GM12801 (cell line): Measurements from ENCODE around the gene IGF2BP2.

Experiments
- CTCF ChIP-seq: IDR thresholded peaks from one replicate; pipeline ENCODE4 v1.5.1; 2011; ENCODE audit warnings: control low read depth; ENCODE audit not compliant: insufficient read length; ENCODE audit errors: extremely low read depth

Gene IGF2BP2

DNA sequence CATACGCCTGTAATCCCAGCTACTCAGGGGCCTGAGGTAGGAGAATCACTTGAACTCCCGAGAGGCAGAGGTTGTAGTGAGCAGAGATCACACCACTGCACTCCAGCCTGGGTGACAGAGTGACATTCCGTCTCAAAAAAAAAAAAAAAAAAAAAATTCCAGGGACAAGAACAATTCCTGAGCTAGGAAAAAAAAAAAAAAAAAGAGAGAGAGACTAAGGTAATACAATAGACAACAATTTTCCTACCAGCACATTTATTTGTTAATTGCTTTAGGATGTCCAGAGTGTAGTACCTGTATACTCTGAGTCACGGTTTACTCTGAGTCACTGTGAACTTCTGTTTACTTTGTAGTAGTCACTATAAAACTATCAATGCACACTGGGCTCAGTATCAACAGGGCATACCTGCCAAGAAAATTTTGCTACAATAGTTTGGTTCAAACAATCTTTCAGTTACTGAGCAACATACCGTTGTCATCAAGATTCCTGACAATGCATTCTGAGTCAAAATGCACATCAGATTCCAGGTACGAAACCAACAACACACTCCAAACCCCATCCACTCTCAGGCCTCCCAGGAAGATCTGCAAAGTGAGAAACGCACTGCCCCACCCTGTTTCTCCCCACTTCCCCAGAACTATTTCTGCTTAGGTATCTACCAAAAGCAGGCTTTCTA is 28.3 kb downstream of the IGF2BP2 start:
- TF ChIP-seq CTCF = no peak

DNA sequence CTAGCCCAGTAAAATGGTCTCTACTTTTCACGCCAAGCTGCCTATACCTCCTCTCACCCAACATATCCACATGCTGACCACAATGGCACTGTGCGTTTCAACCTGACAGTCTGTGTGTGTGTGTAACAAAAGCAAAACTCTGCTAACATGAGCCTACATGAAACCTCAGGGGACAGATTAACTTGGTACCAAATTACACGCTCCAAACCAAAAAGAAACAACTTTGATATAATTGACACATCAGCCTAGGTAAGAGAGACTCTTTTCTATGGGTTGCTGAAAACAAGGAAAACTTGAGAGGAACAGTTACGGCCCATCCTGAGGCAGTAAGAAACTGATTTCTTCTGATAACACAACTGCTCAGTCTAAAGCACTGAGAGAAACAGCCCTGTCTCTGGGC is 31.5 kb downstream of the IGF2BP2 start:
- no peak for TF ChIP-seq CTCF

DNA sequence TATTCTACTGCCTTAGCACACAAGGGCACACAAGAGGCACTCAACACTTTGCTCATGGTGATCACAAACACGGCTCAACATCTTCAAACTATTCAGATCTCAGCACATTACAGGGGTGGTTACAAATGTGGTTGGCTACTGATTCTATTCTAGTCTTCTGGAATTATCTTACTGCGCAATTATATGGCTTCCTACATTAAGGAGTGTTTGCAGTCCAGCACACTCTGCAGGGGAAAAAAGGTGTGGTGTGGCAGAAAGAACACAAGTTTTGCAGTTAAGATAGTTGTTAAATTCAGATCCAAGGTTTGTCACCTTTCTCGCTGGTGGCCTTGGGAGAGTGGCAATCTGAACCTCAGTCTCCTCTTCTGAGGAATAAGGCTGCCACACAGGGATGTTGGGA is 31.9 kb downstream of the IGF2BP2 start:
- TF ChIP-seq CTCF = no peak

DNA sequence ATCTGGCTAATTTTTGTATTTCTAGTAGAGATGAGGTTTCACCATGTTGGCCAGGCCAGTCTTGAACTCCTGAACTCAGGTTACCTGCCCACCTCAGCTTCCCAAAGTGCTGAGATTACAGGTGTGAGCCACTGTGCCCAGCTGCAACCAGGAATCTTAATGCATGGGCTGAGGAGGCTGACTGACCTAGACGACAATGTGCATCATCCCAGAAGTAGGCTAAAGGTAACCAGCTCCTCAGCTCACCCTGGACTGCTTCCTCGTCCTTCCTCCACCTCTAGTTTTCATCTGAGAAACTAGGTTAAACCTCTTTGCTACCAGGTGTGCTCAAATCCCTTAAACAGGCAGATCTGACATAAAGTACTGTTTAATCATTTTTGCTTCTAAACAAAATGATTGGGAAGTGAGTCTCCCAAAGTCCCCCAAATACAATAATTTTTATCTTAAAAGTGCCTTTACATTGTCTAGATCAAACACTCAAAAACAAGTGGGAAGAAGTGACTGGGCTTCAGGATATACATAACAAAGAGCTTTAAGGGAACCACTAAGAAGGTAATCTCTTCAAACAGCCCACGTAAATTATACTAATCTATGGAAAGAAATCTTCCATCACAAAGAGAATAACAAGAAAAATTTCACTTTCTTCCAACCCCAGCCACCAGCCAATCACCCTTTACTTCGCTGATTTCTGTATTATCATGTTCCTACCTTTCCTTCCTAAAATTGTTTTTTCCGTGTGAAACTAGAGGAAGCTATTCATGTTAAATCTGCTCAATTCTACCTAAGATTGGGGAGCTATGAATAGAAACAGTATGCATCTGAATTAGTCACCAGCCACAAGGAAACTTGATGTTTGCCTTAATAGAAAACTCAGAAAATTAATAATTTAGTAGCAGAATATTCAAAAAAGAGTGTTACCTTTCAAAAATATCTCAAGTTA is 34.7 kb downstream of the IGF2BP2 start:
- no peak for TF ChIP-seq CTCF

- no peak for TF ChIP-seq CTCF
Observed at GRCh38 chr3:185789134-185789533, 35.7 kb downstream of the IGF2BP2 start.

DNA sequence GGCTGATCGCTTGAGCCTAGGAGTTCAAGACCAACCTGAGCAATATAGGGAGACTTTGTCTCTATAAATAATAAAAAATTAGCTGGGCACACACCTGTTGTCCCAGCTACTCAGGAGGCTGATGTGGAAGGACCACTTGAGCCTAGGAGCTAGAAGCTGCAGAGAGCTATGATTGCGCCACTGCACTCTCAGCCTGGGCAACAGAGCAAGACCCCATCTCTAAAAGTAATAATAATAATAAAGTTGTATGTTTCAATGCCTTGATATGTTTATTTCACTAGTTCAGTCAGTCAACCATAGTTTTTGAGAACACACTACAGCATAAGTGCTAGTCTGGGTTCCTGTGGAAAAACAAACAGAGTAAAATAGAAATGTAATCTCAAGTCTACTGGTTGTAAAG is 36.5 kb downstream of the IGF2BP2 start:
- no peak for TF ChIP-seq CTCF

DNA sequence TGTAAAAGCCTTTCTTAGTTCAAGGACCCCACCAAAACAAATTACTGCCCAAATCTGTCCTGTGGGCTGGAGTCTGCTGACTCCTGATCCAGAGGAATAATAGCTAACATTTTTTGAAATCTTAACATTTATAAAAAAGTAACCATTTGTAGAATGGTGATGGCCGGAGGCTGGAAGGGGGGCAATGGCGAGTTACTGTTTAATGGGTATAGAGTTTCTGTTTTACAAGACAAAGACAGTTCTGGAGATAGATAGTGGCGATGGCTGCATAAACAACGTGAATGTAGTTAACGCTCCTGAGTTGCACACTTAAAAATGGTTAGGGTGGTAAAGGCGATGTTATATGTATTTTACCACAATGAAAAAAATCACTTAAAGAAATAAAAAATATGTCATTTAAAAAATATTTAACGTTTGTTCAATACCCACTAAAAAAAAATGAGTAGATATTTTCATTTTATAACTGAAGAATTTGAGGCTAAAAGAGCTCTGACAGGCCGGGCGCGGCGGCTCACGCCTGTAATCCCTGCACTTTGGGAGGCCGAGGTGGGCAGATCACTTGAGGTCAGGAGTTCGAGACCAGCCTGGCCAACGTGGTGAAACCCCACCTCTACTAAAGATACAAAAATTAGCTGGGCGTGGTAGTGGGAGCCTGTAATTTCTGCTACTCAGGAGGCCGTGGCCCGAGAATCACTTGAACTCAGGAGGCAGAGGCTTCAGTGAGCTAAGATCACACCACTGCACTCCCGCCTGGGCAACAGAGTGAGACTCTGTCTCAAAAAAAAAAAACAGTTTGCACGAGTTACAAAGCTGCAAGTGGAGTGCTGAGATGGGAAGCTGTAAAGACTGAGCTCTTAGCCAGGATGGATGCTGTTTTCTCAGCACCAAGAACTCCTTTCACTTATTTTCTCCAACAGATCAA is 37.6 kb downstream of the IGF2BP2 start:
- TF ChIP-seq CTCF = no peak
